H9 (cell line): ENCODE measurements around the gene IGF2R. TPM values are rescaled to one million over a fixed set of nuclear protein-coding genes. Genes with fewer than 3 reads are reported as not detected.

Experiments used
- DNase-seq: peaks from one replicate; pipeline ENCODE4 v3.0.0-alpha.2; 2017
- H2AFZ ChIP-seq: one replicate; pipeline ENCODE4 v1.6.1; 2013; ENCODE audit warnings: mild to moderate bottlenecking, low read length, control low read depth, moderate library complexity
- H2AK5ac ChIP-seq: 2 replicates; pipeline ENCODE4 v1.6.1; 2013; ENCODE audit warnings: low read length, control low read depth, mixed read lengths; ENCODE audit not compliant: insufficient read length
- H2BK120ac ChIP-seq: one replicate; pipeline ENCODE4 v1.6.1; 2013; ENCODE audit warnings: low read depth, mild to moderate bottlenecking, low read length, control low read depth, inconsistent platforms; ENCODE audit not compliant: poor library complexity, severe bottlenecking
- H2BK12ac ChIP-seq: 2 replicates; pipeline ENCODE4 v1.6.1; 2013; ENCODE audit warnings: low read length, control low read depth, mixed read lengths, low read depth; ENCODE audit not compliant: insufficient read length
- H2BK15ac ChIP-seq: 2 replicates; pipeline ENCODE4 v1.6.1; 2013; ENCODE audit warnings: low read depth, low read length, control low read depth
- H2BK20ac ChIP-seq: one replicate; pipeline ENCODE4 v1.6.1; 2013; ENCODE audit warnings: low read depth, mild to moderate bottlenecking, low read length, control low read depth, inconsistent platforms; ENCODE audit not compliant: poor library complexity, severe bottlenecking
- H2BK5ac ChIP-seq: 2 replicates; pipeline ENCODE4 v1.6.1; 2013; ENCODE audit warnings: low read length, control low read depth, mixed read lengths; ENCODE audit not compliant: insufficient read length
- H3K14ac ChIP-seq: 2 replicates; pipeline ENCODE4 v1.6.1; 2013; ENCODE audit warnings: low read length, control low read depth; ENCODE audit not compliant: insufficient read depth
- H3K18ac ChIP-seq: 2 replicates; pipeline ENCODE4 v1.6.1; 2013; ENCODE audit warnings: low read depth, mild to moderate bottlenecking, mixed read lengths, low read length, control low read depth; ENCODE audit not compliant: insufficient read length
- H3K23ac ChIP-seq: 2 replicates; pipeline ENCODE4 v1.6.1; 2013; ENCODE audit warnings: low read length, control low read depth, mixed read lengths, low read depth; ENCODE audit not compliant: insufficient read length
- H3K23me2 ChIP-seq: 2 replicates; pipeline ENCODE4 v1.6.1; 2013; ENCODE audit warnings: low read depth, mild to moderate bottlenecking, mixed read lengths, low read length, control low read depth; ENCODE audit not compliant: insufficient read length, poor library complexity, severe bottlenecking
- H3K27ac ChIP-seq: 2 replicates; pipeline ENCODE4 v1.5.1; 2013; ENCODE audit warnings: low read length, control low read depth, mixed read lengths, low read depth; ENCODE audit not compliant: insufficient read length
- H3K27me3 ChIP-seq: 2 replicates; pipeline ENCODE4 v1.6.1; 2013; ENCODE audit warnings: low read length, control low read depth, inconsistent platforms; ENCODE audit not compliant: insufficient read depth
- H3K4ac ChIP-seq: 2 replicates; pipeline ENCODE4 v1.6.1; 2013; ENCODE audit warnings: low read depth, mild to moderate bottlenecking, control low read depth, inconsistent platforms, low read length, moderate library complexity
- H3K4me1 ChIP-seq: 2 replicates; pipeline ENCODE4 v1.6.1; 2013; ENCODE audit warnings: low read length, control low read depth, inconsistent platforms; ENCODE audit not compliant: insufficient read depth
- H3K4me2 ChIP-seq: 2 replicates; pipeline ENCODE4 v1.6.1; 2013; ENCODE audit warnings: low read length, control low read depth, mixed read lengths; ENCODE audit not compliant: insufficient read length, insufficient read depth
- H3K56ac ChIP-seq: 2 replicates; pipeline ENCODE4 v1.6.1; 2013; ENCODE audit warnings: low read depth, mild to moderate bottlenecking, mixed read lengths, low read length, control low read depth; ENCODE audit not compliant: insufficient read length
- H3K79me1 ChIP-seq: 2 replicates; pipeline ENCODE4 v1.6.1; 2013; ENCODE audit warnings: low read depth, mild to moderate bottlenecking, moderate library complexity, low read length, control low read depth, inconsistent platforms; ENCODE audit not compliant: insufficient read depth, poor library complexity, severe bottlenecking
- H3K79me2 ChIP-seq: 2 replicates; pipeline ENCODE4 v1.6.1; 2013; ENCODE audit warnings: low read length, control low read depth, inconsistent platforms; ENCODE audit not compliant: insufficient read depth
- H3K9ac ChIP-seq: 2 replicates; pipeline ENCODE4 v1.6.1; 2013; ENCODE audit warnings: low read length, control low read depth, mixed read lengths; ENCODE audit not compliant: insufficient read length; ENCODE audit errors: extremely low read depth
- H3K9me3 ChIP-seq: one replicate; pipeline ENCODE4 v1.6.1; 2013; ENCODE audit warnings: low read depth, low read length, inconsistent platforms; ENCODE audit not compliant: control insufficient read depth
- H3T11ph ChIP-seq: one replicate; pipeline ENCODE4 v1.6.1; 2013; ENCODE audit warnings: mild to moderate bottlenecking, low read length, control low read depth, inconsistent platforms
- H4K20me1 ChIP-seq: one replicate; pipeline ENCODE4 v1.6.1; 2013; ENCODE audit not compliant: control insufficient read depth, insufficient read length, insufficient read depth
- H4K5ac ChIP-seq: 2 replicates; pipeline ENCODE4 v1.6.1; 2013; ENCODE audit warnings: low read depth, mild to moderate bottlenecking, mixed read lengths, low read length, control low read depth; ENCODE audit not compliant: insufficient read length
- H4K8ac ChIP-seq: replicated peaks from 2 replicates; pipeline ENCODE4 v1.6.1; 2013; ENCODE audit warnings: low read length, control low read depth, mixed read lengths, low read depth; ENCODE audit not compliant: insufficient read length
- H4K91ac ChIP-seq: 2 replicates; pipeline ENCODE4 v1.6.1; 2013; ENCODE audit warnings: low read depth, mild to moderate bottlenecking, moderate library complexity, mixed read lengths, low read length, control low read depth; ENCODE audit not compliant: insufficient read length
- H3K27ac Mint-ChIP-seq, 3 experiments: 2 replicates in 2 of 3; 3 replicates in 1 of 3; pipeline ENCODE4 v1.8.0; 2020 to 2021; ENCODE audit warnings: mixed read lengths in 3 of 3, mild to moderate bottlenecking in 1 of 3, moderate library complexity in 1 of 3
- H3K27me3 Mint-ChIP-seq: 2 replicates; pipeline ENCODE4 v1.8.0; 2021; ENCODE audit warnings: low read depth, mild to moderate bottlenecking, moderate library complexity, mixed read lengths
- H3K36me3 Mint-ChIP-seq, 3 experiments: 2 replicates in 2 of 3; 3 replicates in 1 of 3; pipeline ENCODE4 v1.8.0; 2020 to 2021; ENCODE audit warnings: low read depth in 3 of 3, mixed read lengths in 3 of 3; ENCODE audit not compliant: insufficient read depth in 1 of 3
- H3K4me1 Mint-ChIP-seq, 2 experiments: 2 replicates each; pipeline ENCODE4 v1.8.0; 2020; ENCODE audit warnings: mixed read lengths in 2 of 2
- H3K4me3 Mint-ChIP-seq, 2 experiments: 2 replicates in 1 of 2; 3 replicates in 1 of 2; pipeline ENCODE4 v1.8.0; 2020 to 2021; ENCODE audit warnings: mild to moderate bottlenecking in 2 of 2, mixed read lengths in 2 of 2, moderate library complexity in 1 of 2
- H3K9me3 Mint-ChIP-seq, 2 experiments: 2 replicates in 1 of 2; 3 replicates in 1 of 2; pipeline ENCODE4 v1.8.0; 2020; ENCODE audit warnings: mild to moderate bottlenecking in 2 of 2, mixed read lengths in 2 of 2, moderate library complexity in 1 of 2
- WGBS: extraction: QIAGEN DNeasy Blood & Tissue Kit; methylation state at CpG from one replicate; pipeline ENCODE4 v1.1.7; 2013; ENCODE audit warnings: missing lambda C conversion rate, low lambda C conversion rate, mixed read lengths; ENCODE audit not compliant: insufficient read length; ENCODE audit errors: extremely low coverage; 5-methylcytosine and 5-hydroxymethylcytosine counted together
- total RNA-seq: library from RNA; stranded (reverse); gene quantifications from 2 replicates; pipeline ENCODE4 v1.2.1, GENCODE V29; 2021
- TF ChIP-seq, protein P1 (sequence below): fragments of 200-600 bp; sonication (generic); conservative IDR thresholded peaks from 3 replicates; pipeline ENCODE4 v1.8.0; 2021; ENCODE audit warnings: antibody characterized with exemption, mild to moderate bottlenecking

Gene IGF2R
- total RNA-seq, 1 experiment from 2014 or later = 66.7 TPM

DNA sequence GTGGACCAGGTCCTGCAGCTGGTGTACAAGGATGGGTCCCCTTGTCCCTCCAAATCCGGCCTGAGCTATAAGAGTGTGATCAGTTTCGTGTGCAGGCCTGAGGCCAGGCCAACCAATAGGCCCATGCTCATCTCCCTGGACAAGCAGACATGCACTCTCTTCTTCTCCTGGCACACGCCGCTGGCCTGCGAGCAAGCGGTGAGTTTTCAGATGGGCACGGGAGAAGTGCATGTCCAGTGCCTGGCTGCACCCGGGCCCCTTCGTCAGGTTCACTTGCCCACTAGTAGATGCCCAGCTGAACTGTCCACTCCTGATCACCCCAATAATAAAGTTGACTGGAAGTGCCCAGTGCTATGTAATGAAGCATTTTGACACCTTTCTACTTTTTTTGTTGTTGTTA, 104.4 kb downstream of the IGF2R start:
- Mint-ChIP-seq H3K27ac (no peak overlapping the region), H3K4me1 (peaks cover 0 to 2% of the 10 kb centered on the region in 2 experiments; a peak in 1 of 4 replicates), H3K27me3 (no peaks in the 10 kb centered on the region), H3K9me3 (no peaks in the 10 kb centered on the region), H3K4me3 (no peak overlapping the region), H3K36me3 (peaks cover 64 to 93% (median 76%) of the 10 kb centered on the region in 3 experiments; a peak in 6 of 7 replicates)
- no peaks in the 10 kb centered on the region for H3K79me1 ChIP-seq
- no peak overlapping the region for H3K27ac ChIP-seq
- no peak overlapping the region for H3T11ph ChIP-seq
- DNase-seq = no peak
- H3K4me2 ChIP-seq = no peak overlapping the region
- H4K20me1 ChIP-seq = no peaks in the 10 kb centered on the region
- no peak overlapping the region for H2AK5ac ChIP-seq
- H3K9me3 ChIP-seq = no peaks in the 10 kb centered on the region
- H3K23ac ChIP-seq = no peak overlapping the region
- no peak overlapping the region for H2BK5ac ChIP-seq
- H3K9ac ChIP-seq = no peak overlapping the region
- no peaks in the 10 kb centered on the region for H3K23me2 ChIP-seq
- H3K56ac ChIP-seq = no peak overlapping the region
- no peaks in the 10 kb centered on the region for H3K4me1 ChIP-seq
- no peak overlapping the region for H2BK15ac ChIP-seq
- H4K8ac ChIP-seq = no peak overlapping the region
- no peak overlapping the region for H3K14ac ChIP-seq
- WGBS = no CpG with 5 or more reads among the region's 9 CpGs
- no peak overlapping the region for H2BK20ac ChIP-seq
- H2AFZ ChIP-seq = no peak overlapping the region
- no peak overlapping the region for H2BK120ac ChIP-seq
- TF ChIP-seq, protein P1, sequence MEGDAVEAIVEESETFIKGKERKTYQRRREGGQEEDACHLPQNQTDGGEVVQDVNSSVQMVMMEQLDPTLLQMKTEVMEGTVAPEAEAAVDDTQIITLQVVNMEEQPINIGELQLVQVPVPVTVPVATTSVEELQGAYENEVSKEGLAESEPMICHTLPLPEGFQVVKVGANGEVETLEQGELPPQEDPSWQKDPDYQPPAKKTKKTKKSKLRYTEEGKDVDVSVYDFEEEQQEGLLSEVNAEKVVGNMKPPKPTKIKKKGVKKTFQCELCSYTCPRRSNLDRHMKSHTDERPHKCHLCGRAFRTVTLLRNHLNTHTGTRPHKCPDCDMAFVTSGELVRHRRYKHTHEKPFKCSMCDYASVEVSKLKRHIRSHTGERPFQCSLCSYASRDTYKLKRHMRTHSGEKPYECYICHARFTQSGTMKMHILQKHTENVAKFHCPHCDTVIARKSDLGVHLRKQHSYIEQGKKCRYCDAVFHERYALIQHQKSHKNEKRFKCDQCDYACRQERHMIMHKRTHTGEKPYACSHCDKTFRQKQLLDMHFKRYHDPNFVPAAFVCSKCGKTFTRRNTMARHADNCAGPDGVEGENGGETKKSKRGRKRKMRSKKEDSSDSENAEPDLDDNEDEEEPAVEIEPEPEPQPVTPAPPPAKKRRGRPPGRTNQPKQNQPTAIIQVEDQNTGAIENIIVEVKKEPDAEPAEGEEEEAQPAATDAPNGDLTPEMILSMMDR = no peak
- H2BK12ac ChIP-seq = no peak overlapping the region
- H4K91ac ChIP-seq = no peak overlapping the region
- no peaks in the 10 kb centered on the region for H3K79me2 ChIP-seq
- no peak overlapping the region for H4K5ac ChIP-seq
- no peaks in the 10 kb centered on the region for H3K27me3 ChIP-seq
- H3K4ac ChIP-seq = no peak overlapping the region
- no peak overlapping the region for H3K18ac ChIP-seq
